Ascending aorta (tissue), 2 donors: Measurements from ENCODE around the gene PSMB5. TPM values are rescaled to one million over a fixed set of nuclear protein-coding genes. Genes with fewer than 3 reads are reported as not detected.

Source experiments
- DNase-seq, 2 donors: peaks; one replicate each; pipeline ENCODE4 v3.0.0-alpha.2; 2019; ENCODE audit warnings: low spot score in 2 of 2
- H3K27ac ChIP-seq, 2 donors: fragments of 200-600 bp; sonication (generic); one replicate each; pipeline ENCODE4 v1.5.1; 2016 to 2017; ENCODE audit warnings: mild to moderate bottlenecking in 1 of 2
- H3K27me3 ChIP-seq: fragments of 200-600 bp; sonication (generic); one replicate; pipeline ENCODE4 v1.5.1; 2017
- H3K36me3 ChIP-seq, 2 donors: fragments of 200-600 bp; sonication (generic); one replicate each; pipeline ENCODE4 v1.5.1; 2016
- H3K4me1 ChIP-seq, 2 donors: fragments of 200-600 bp; sonication (generic); one replicate each; pipeline ENCODE4 v1.5.1; 2016 to 2017; ENCODE audit warnings: mild to moderate bottlenecking in 1 of 2
- H3K4me3 ChIP-seq, 2 donors: fragments of 200-600 bp; sonication (generic); one replicate each; pipeline ENCODE4 v1.5.1; 2016 to 2017; ENCODE audit warnings: mild to moderate bottlenecking in 1 of 2
- H3K9me3 ChIP-seq, 2 donors: fragments of 200-600 bp; sonication (generic); one replicate each; pipeline ENCODE4 v1.5.1; 2016
- intact Hi-C: fragments of 100-400 bp; cut with DNase I; formaldehyde crosslinking; loops from one replicate; pipeline ENCODE4 v1.15.1; 2023
- total RNA-seq: library from RNA; depleted of rRNA; stranded (reverse); fragments of >200 nt; gene quantifications from one replicate; pipeline ENCODE4 v1.1.0, GENCODE V29; 2016
- TF ChIP-seq, protein P1 (sequence below), 3 experiments: fragments of 200-600 bp in 2 of 3; fragments of 450-650 bp in 1 of 3; sonication (generic) in 2 of 3; IDR thresholded peaks; one replicate each; pipeline ENCODE4 v1.5.1; 2016 to 2019; ENCODE audit warnings: antibody characterized with exemption in 3 of 3, mild to moderate bottlenecking in 1 of 3, moderate library complexity in 1 of 3

Gene PSMB5
- total RNA-seq, 1 donor from 2014 or later = 62.7 TPM

DNA sequence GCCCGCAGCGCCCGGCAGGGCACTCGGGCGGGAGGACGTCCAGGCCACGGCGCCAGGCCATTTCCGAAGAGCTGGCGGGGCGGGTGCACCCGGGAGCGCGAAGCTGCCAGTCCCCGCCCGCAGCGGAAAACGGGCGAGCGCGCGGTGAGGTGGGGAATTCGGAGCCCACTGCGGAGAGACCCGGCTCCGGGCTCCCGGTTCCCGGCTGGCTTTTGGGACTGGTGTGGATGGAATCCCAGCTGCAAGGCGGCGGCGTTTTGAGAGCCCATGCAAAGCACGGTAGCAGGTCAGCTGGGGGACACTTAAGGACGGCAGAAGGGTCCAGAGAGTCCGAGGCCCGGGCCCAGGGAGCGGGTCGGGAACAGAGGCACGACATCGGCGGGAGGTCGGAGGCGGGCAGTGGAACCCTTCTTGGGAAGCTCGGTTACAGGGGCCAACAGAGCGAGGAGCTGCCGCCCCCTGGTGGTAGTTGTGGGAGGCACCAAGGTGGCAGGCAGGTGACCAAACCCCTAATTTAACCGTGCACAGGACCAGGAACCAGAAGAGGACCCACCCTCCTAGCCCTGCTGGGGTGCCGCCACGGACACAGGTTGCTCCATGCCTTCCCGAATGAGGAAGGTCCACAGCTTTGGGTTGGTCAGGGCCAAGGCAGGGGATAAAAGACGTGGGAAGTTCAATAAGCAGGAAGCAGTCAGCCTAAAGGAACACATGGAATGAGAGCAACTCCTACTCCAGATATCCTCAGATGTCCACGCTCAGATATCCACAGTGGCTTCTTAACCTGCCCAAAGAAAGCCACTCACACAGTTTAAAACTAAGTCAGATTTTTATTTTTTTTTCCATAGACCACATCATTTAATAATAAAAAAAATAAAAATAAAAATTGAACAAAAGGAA is 23.3 kb upstream of the PSMB5 start:
- TF ChIP-seq, protein P1, sequence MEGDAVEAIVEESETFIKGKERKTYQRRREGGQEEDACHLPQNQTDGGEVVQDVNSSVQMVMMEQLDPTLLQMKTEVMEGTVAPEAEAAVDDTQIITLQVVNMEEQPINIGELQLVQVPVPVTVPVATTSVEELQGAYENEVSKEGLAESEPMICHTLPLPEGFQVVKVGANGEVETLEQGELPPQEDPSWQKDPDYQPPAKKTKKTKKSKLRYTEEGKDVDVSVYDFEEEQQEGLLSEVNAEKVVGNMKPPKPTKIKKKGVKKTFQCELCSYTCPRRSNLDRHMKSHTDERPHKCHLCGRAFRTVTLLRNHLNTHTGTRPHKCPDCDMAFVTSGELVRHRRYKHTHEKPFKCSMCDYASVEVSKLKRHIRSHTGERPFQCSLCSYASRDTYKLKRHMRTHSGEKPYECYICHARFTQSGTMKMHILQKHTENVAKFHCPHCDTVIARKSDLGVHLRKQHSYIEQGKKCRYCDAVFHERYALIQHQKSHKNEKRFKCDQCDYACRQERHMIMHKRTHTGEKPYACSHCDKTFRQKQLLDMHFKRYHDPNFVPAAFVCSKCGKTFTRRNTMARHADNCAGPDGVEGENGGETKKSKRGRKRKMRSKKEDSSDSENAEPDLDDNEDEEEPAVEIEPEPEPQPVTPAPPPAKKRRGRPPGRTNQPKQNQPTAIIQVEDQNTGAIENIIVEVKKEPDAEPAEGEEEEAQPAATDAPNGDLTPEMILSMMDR (IDR thresholded peaks at IDR 0.05) = peak; percentile 87 to 96 (median 92)
- Histone ChIP-seq H3K4me1 (peaks cover 3 to 23% of the 10 kb centered on the region in 2 donors), H3K27me3 (no peaks in the 10 kb centered on the region), H3K27ac (peak overlapping the region in 1 of 2 donors; percentile 73), H3K4me3 (peak overlapping the region; percentile 60 to 95), H3K9me3 (no peaks in the 10 kb centered on the region), H3K36me3 (peaks cover 37 to 44% of the 10 kb centered on the region in 2 donors)
- peak; percentile 28 to 86 for DNase-seq
- intact Hi-C loops = loop anchor here (1.0 to 10.0 kb wide), 4 partner anchors 23 to 503 kb away; no protein-coding TSS in a partner anchor

- DNase-seq = peak in 1 of 2 donors; percentile 83
- TF ChIP-seq, protein P1 (IDR thresholded peaks at IDR 0.05) = no peak
- Histone ChIP-seq H3K36me3 (peaks cover 31 to 35% of the 10 kb centered on the region in 2 donors), H3K27ac (peak within 1 kb of the TSS in 1 of 2 donors; percentile 73), H3K27me3 (no peaks in the 10 kb centered on the region), H3K9me3 (no peaks in the 10 kb centered on the region), H3K4me1 (peaks cover 3 to 21% of the 10 kb centered on the region in 2 donors), H3K4me3 (peak within 1 kb of the TSS; percentile 60 to 95)
- intact Hi-C loops = loop anchor here (5.0 to 10.0 kb wide), 2 partner anchors 125 to 502 kb away; no protein-coding TSS in a partner anchor
These were observed 22.5 kb upstream of the PSMB5 start, which contains the start of gene CDH24 for GRCh38 chr14:23056956-23057756. TSS of gene CDH24 (minus strand) at chr14:23057520. CDS start at chr14:23055733, 1,787 bp downstream.

DNA sequence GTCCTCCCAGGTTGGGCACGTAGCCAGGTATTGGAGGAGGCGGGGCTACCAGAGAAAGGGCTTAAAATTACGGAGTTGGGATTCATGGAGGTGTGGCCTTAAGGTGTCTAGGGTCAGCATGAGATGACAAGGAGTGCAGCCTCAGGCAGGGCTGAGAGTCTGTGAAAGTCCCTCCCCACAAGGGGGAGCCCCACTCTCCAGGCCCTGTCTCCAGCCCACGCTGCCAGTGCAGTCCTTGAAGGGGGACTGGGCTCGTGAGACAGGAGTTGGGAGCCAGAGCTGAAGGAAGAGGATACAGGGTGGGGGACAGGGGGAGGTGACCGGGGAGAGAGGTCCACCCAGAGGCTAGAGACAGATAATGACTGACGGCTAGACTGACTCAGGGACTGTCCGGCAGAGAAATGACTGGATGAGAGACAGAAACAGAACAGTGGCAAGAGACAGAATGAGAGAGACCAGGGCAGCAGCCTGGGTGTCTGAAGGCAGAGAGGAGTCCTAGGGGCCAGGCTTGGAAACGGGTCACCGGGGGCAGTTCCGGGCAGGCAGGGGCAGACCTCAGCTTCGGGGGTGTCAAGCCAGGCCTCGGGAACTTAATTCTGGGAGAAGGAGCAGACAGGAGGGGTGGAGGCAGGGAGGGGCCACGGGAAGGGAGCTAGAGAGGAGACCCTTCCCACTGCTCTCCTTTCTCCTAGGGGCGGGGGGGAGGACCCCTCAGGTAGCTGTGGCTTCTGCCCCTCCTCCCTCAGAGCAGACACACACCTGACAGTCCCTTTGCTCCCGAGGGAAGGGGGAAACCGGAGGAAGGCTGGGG is 21.6 kb upstream of the PSMB5 start:
- Histone ChIP-seq H3K27me3 (no peaks in the 10 kb centered on the region), H3K9me3 (no peaks in the 10 kb centered on the region), H3K4me1 (peaks cover 3 to 18% of the 10 kb centered on the region in 2 donors), H3K4me3 (peak overlapping the region; percentile 10 to 95), H3K36me3 (peaks cover 26 to 29% of the 10 kb centered on the region in 2 donors), H3K27ac (no peak overlapping the region)
- intact Hi-C loops = loop anchor here (5.0 to 10.0 kb wide), 2 partner anchors 124 to 502 kb away; no protein-coding TSS in a partner anchor
- DNase-seq = peak in 1 of 2 donors; percentile 78
- TF ChIP-seq, protein P1 (IDR thresholded peaks at IDR 0.05) = peak; percentile 31 to 57 (median 52)

DNA sequence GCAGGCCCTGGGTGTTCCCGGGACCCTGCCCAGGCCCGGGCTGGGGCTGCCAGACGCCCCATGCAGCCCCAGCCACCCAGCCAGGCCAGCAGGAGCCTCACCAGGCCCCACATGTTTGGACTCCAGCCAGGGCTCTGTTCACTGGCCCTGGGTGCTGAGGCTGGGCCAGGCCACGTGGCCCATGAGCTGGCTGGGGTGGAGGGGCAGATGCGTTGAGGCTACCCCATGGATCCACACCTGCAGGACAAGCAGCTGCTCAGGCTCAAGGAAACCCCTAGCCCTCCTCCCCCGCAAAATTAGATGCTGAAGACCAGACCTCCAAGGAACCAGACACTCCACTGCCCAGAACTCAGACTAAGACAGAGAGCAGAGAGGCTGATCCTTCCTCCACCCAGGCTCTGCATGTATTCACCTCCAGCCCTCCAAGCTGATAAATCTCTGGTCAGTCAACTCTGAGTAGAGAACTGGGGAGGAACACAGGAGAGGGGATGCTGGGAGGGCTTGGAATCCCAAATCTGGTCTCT is 21.0 kb upstream of the PSMB5 start:
- Histone ChIP-seq H3K27me3 (no peaks in the 10 kb centered on the region), H3K36me3 (peaks cover 19 to 23% of the 10 kb centered on the region in 2 donors), H3K27ac (no peak overlapping the region), H3K4me3 (no peak overlapping the region), H3K9me3 (no peaks in the 10 kb centered on the region), H3K4me1 (peaks cover 3 to 18% of the 10 kb centered on the region in 2 donors)
- no peak for DNase-seq
- intact Hi-C loops = loop anchor here (5.0 to 10.0 kb wide), 2 partner anchors 123 to 501 kb away; no protein-coding TSS in a partner anchor
- TF ChIP-seq, protein P1 (IDR thresholded peaks at IDR 0.05) = no peak
